H1 (cell line): Measurements from ENCODE around the gene RUVBL1. TPM values are rescaled to one million over a fixed set of nuclear protein-coding genes. Genes with fewer than 3 reads are reported as not detected.

Experiments used
- SUZ12 ChIP-seq: fragments of 200-600 bp; sonication (generic); IDR thresholded peaks from 2 replicates; pipeline ENCODE4 v1.6.1; 2012; ENCODE audit warnings: mild to moderate bottlenecking, inconsistent platforms, low read length, moderate library complexity, mixed read lengths
- polyA plus RNA-seq, 7 experiments: library from polyadenylated mRNA; depleted of rRNA in 3 of 7; stranded (reverse) in 5 of 7; unstranded in 2 of 7; fragments of >200 nt in 5 of 7; fragments of 200-250 nt in 2 of 7; gene quantifications; 1 replicate in 5 of 7; 2 replicates in 1 of 7; 4 replicates in 1 of 7; pipeline versions ENCODE4 v1.2.1 to v1.2.3, GENCODE V29; 2011 to 2013; ENCODE audit warnings: missing spikeins in 2 of 7, mixed read lengths in 2 of 7
- total RNA-seq: library from RNA; stranded (reverse); fragmentation: NEBNext Ultra II Directional; extraction: Animal tissue kit (Norgen Biotek cat#: 25700); gene quantifications from 2 replicates; pipeline ENCODE4 v1.2.1, GENCODE V29; 2021

Gene RUVBL1
- total and polyA plus RNA-seq, 2 of the 8 experiments (the other 6 are each of a cell fraction or from before 2014, with no cell fraction given): 112 to 135 TPM

DNA sequence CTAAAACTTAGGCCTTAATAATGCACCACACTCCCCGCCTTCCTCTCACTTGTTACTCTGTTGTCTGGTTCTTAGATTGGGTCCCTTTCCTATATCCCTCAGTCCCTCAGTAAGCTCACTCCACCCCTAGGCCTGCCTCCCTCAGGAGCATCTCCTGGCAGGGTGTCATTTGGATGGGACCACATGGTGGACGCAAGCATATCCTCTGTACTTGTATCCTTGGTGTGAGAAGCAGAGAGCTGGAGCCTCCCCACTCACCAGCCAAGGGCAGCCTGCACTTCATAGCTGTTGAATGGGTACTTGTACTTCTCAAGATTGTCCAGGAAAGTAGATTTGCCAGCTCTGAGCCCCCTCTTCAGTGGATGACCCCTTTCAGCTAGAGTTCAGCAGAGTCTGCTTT lies 59.7 kb downstream of the RUVBL1 start (continued):
- TF ChIP-seq SUZ12: no peak
